Renal cortical epithelial cell (primary cell): ENCODE measurements around the gene IGSF10. TPM values are rescaled to one million over a fixed set of nuclear protein-coding genes. Genes with fewer than 3 reads are reported as not detected.

Experiments used
- DNase-seq: peaks from one replicate; pipeline ENCODE4 v3.0.0-alpha.2; 2011; ENCODE audit warnings: low read depth
- total RNA-seq: library from RNA; depleted of rRNA; stranded (reverse); fragments of >200 nt; gene quantifications from 2 replicates; pipeline ENCODE4 v1.2.3, GENCODE V29; 2014

The IGSF10 gene
- total RNA-seq, 1 donor from 2014 or later: 0.05 TPM

GRCh38 chr3:151423091-151423490 lies 37.8 kb downstream of the IGSF10 start:
- DNase-seq: no peak

- no peak for DNase-seq
Measured at GRCh38 chr3:151421938-151422337, 38.9 kb downstream of the IGSF10 start.

DNA sequence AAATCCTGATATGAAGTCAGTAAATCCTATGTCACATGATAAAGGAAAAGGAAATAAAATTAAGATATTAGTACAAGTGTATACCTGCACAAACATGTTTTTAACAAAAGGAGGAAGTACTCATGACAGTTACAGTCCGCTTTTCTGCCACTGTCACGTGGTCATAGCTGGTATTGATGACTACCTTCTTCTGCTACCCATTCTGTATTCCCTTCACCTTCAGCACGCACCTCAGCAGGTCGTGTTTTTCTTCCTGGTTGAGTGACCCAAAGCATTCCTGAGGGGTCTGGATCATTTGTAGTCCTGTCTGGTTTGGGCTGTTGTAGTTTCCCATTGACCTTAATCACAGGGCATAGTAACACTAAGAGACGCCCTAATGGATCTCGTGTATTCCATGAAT lies 41.1 kb downstream of the IGSF10 start:
- no peak for DNase-seq

- DNase-seq: no peak
Measured at GRCh38 chr3:151415289-151415688, 45.6 kb downstream of the IGSF10 start.

- DNase-seq: no peak
Measured at GRCh38 chr3:151412989-151413388, 47.9 kb downstream of the IGSF10 start.

Other genes with a start within 250 kb of the IGSF10 start
- not detected in 2 replicates for gene P2RY14, start 182.5 kb downstream of the IGSF10 start, total RNA-seq
- 10.0 and 37.5 TPM in 2 replicates for gene GPR87, start 144.2 kb downstream of the IGSF10 start, total RNA-seq
- gene P2RY13, start 131.5 kb downstream of the IGSF10 start, total RNA-seq: not detected in 2 replicates
- not detected in 2 replicates for gene P2RY12, start 76.3 kb downstream of the IGSF10 start, total RNA-seq